Caki2 (cell line): ENCODE data around the gene RP9. TPM values are rescaled to one million over a fixed set of nuclear protein-coding genes. Genes with fewer than 3 reads are reported as not detected.

ENCODE experiments used
- DNase-seq: peaks from one replicate; pipeline ENCODE4 v3.0.0-alpha.2; 2015; ENCODE audit warnings: low read depth
- in situ Hi-C: cut with HindIII; loops from 2 replicates; pipeline ENCODE4 v1.10.0; 2016; ENCODE audit warnings: low sequenced_read_pairs, low pct_unique_long_range_greater_than_20kb, mixed read lengths
- total RNA-seq: library from RNA; depleted of rRNA; stranded (reverse); fragments of >200 nt; shearing (Covaris generic); gene quantifications from 2 replicates; pipeline ENCODE4 v1.2.3, GENCODE V29; 2014; ENCODE audit warnings: low replicate concordance

The RP9 gene
- total RNA-seq, 1 experiment from 2014 or later = 11.0 TPM

- no peak for DNase-seq
- in situ Hi-C loops = no loop called here
These were observed 36.7 kb downstream of the RP9 start for GRCh38 chr7:33072471-33072870.

- in situ Hi-C loops = no loop called here
- DNase-seq = no peak
These were observed 38.4 kb downstream of the RP9 start for GRCh38 chr7:33070831-33071230.

GRCh38 chr7:33070277-33070676, 38.9 kb downstream of the RP9 start:
- in situ Hi-C loops = no loop called here

GRCh38 chr7:33067921-33068320, 41.3 kb downstream of the RP9 start:
- DNase-seq = no peak
- in situ Hi-C loops = no loop called here

More at GRCh38 chr7:33070277-33070676, 38.9 kb downstream of the RP9 start:
- no peak for DNase-seq

- no peak for DNase-seq
- in situ Hi-C loops = no loop called here
These were observed 42.4 kb downstream of the RP9 start for GRCh38 chr7:33066771-33067170.

GRCh38 chr7:33065981-33066380, 43.2 kb downstream of the RP9 start:
- in situ Hi-C loops = no loop called here
- no peak for DNase-seq

GRCh38 chr7:33062782-33063443, 46.3 kb downstream of the RP9 start:
- peak; percentile 97 for DNase-seq
- in situ Hi-C loops = no loop called here

- in situ Hi-C loops = no loop called here
These were observed 47.0 kb downstream of the RP9 start, which contains the start of gene NT5C3A for GRCh38 chr7:33062023-33062781. Gene NT5C3A, minus strand, starts transcription at chr7:33062776. Its CDS starts 71 bp downstream, at chr7:33062705.

GRCh38 chr7:33061282-33061937, 47.8 kb downstream of the RP9 start:
- in situ Hi-C loops = no loop called here
- DNase-seq = no peak

More at GRCh38 chr7:33062023-33062781, 47.0 kb downstream of the RP9 start, which contains the start of gene NT5C3A:
- DNase-seq = no peak

GRCh38 chr7:33059635-33060034, 49.6 kb downstream of the RP9 start:
- DNase-seq = no peak
- in situ Hi-C loops = no loop called here

GRCh38 chr7:33055158-33055557, 54.0 kb downstream of the RP9 start:
- in situ Hi-C loops = no loop called here
- no peak for DNase-seq

- no peak for DNase-seq
- in situ Hi-C loops = no loop called here
These were observed 54.8 kb downstream of the RP9 start for GRCh38 chr7:33054261-33054964.

GRCh38 chr7:33053721-33054120, 55.5 kb downstream of the RP9 start:
- DNase-seq = no peak
- in situ Hi-C loops = no loop called here

GRCh38 chr7:33050535-33051318, 58.5 kb downstream of the RP9 start:
- in situ Hi-C loops = no loop called here
- DNase-seq = peak; percentile 57

- in situ Hi-C loops = no loop called here
- no peak for DNase-seq
These were observed 60.5 kb downstream of the RP9 start for GRCh38 chr7:33048704-33049103.

GRCh38 chr7:33048257-33048656, 60.9 kb downstream of the RP9 start:
- in situ Hi-C loops = no loop called here
- DNase-seq = no peak

GRCh38 chr7:33044986-33045385, 64.2 kb downstream of the RP9 start:
- in situ Hi-C loops = no loop called here
- DNase-seq = no peak
